ENCODE data around the gene SV2A.

GRCh38 chr1:149877211-149877946 is 40.3 kb downstream of the SV2A start:
- TF ChIP-seq POLR2A (IDR thresholded peaks at IDR 0.05) (no peak), POLR2AphosphoS5 (IDR thresholded peaks at IDR 0.05) (no peak)
- TF ChIP-seq, protein P1, sequence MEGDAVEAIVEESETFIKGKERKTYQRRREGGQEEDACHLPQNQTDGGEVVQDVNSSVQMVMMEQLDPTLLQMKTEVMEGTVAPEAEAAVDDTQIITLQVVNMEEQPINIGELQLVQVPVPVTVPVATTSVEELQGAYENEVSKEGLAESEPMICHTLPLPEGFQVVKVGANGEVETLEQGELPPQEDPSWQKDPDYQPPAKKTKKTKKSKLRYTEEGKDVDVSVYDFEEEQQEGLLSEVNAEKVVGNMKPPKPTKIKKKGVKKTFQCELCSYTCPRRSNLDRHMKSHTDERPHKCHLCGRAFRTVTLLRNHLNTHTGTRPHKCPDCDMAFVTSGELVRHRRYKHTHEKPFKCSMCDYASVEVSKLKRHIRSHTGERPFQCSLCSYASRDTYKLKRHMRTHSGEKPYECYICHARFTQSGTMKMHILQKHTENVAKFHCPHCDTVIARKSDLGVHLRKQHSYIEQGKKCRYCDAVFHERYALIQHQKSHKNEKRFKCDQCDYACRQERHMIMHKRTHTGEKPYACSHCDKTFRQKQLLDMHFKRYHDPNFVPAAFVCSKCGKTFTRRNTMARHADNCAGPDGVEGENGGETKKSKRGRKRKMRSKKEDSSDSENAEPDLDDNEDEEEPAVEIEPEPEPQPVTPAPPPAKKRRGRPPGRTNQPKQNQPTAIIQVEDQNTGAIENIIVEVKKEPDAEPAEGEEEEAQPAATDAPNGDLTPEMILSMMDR (IDR thresholded peaks at IDR 0.05): no peak

Measured in prostate gland (tissue), 2 donors.